Measurements from ENCODE around the gene GCSH.

DNA sequence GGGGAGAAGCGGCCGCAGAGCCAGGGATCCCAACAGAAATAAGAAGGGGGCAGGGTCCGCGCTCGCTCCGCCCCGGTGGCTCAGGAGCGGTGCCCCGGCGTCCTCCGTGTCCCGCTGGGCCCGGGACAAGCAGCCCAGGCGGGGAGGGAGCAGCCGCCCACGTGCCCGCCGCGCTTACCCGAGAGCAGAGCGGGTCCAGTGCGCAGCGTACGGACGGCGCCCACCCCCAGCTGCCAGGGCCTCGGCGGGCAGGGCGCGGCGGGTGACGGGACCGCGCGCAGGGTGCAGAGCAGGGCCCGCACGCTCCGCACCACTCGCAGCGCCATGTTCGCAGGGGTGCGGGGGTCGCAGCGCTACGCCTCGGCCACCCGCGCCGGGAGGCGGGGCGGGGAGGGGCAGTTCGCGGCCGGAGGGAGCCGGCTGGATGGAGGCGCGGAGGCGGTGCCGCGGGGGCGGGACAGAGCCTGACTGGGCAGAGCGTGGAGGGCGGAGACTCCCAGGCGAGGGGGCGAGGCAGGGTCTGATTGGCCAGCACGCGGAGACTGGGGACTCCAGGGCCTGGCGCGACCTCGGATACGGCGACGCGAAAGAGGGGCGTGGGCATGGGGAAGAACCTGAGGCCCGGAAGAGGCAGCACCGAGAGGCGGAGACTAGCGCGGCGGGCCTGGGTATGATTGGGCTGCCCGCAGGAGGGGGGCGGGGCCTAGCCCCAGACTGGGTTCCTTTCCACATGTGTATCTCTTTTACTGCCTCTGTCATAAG lies at the start of gene GCSH:
- TF ChIP-seq, protein P1, sequence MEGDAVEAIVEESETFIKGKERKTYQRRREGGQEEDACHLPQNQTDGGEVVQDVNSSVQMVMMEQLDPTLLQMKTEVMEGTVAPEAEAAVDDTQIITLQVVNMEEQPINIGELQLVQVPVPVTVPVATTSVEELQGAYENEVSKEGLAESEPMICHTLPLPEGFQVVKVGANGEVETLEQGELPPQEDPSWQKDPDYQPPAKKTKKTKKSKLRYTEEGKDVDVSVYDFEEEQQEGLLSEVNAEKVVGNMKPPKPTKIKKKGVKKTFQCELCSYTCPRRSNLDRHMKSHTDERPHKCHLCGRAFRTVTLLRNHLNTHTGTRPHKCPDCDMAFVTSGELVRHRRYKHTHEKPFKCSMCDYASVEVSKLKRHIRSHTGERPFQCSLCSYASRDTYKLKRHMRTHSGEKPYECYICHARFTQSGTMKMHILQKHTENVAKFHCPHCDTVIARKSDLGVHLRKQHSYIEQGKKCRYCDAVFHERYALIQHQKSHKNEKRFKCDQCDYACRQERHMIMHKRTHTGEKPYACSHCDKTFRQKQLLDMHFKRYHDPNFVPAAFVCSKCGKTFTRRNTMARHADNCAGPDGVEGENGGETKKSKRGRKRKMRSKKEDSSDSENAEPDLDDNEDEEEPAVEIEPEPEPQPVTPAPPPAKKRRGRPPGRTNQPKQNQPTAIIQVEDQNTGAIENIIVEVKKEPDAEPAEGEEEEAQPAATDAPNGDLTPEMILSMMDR (IDR thresholded peaks at IDR 0.05; ENCODE audit: insufficient read depth, low read depth, low read length), result no peak
- no peak for TF ChIP-seq EZH2 (IDR thresholded peaks at IDR 0.05; ENCODE audit: insufficient read depth, low read length)
